Mesothelial cell of epicardium (in vitro differentiated cells): ENCODE data around the gene B3GAT1. TPM values are rescaled to one million over a fixed set of nuclear protein-coding genes. Genes with fewer than 3 reads are reported as not detected.

Experiments used
- DNase-seq, 2 experiments: peaks; one replicate each; pipeline ENCODE4 v3.0.0; 2021; ENCODE audit warnings: low spot score in 2 of 2; ENCODE audit not compliant: unreplicated experiment in 2 of 2
- H3K27ac Mint-ChIP-seq: 2 replicates; pipeline ENCODE4 v1.8.0; 2021; ENCODE audit warnings: mixed read lengths
- H3K27me3 Mint-ChIP-seq: 2 replicates; pipeline ENCODE4 v1.8.0; 2021; ENCODE audit warnings: low read depth, mixed read lengths
- H3K36me3 Mint-ChIP-seq: 2 replicates; pipeline ENCODE4 v1.8.0; 2021; ENCODE audit warnings: mixed read lengths
- H3K4me1 Mint-ChIP-seq: 2 replicates; pipeline ENCODE4 v1.8.0; 2021; ENCODE audit warnings: mixed read lengths
- H3K4me3 Mint-ChIP-seq: 2 replicates; pipeline ENCODE4 v1.8.0; 2021; ENCODE audit warnings: mild to moderate bottlenecking, moderate library complexity, mixed read lengths
- H3K9me3 Mint-ChIP-seq: 2 replicates; pipeline ENCODE4 v1.8.0; 2021; ENCODE audit warnings: mixed read lengths
- CTCF ChIP-seq: fragments of 200-600 bp; sonication (generic); IDR thresholded peaks from one replicate; pipeline ENCODE4 v1.5.0; 2021; ENCODE audit warnings: antibody characterized with exemption; ENCODE audit not compliant: unreplicated experiment
- total RNA-seq: library from RNA; stranded (reverse); gene quantifications from 3 replicates; pipeline ENCODE4 v1.2.1, GENCODE V29; 2021

Gene B3GAT1
- total RNA-seq, 1 donor from 2014 or later: 1.5 TPM

- Mint-ChIP-seq H3K9me3 (peaks cover 10% of the 10 kb centered on the region), H3K27ac (no peak overlapping the region), H3K4me1 (no peaks in the 10 kb centered on the region), H3K36me3 (no peaks in the 10 kb centered on the region), H3K27me3 (peaks cover 47% of the 10 kb centered on the region), H3K4me3 (no peak overlapping the region)
- TF ChIP-seq CTCF: no peak
- no peak for DNase-seq
Observed at GRCh38 chr11:134401825-134402809, 9.9 kb downstream of the B3GAT1 start.

GRCh38 chr11:134399996-134400395 lies 12.0 kb downstream of the B3GAT1 start:
- no peak for TF ChIP-seq CTCF
- H3K9me3 Mint-ChIP-seq: peaks cover 10% of the 10 kb centered on the region

DNA sequence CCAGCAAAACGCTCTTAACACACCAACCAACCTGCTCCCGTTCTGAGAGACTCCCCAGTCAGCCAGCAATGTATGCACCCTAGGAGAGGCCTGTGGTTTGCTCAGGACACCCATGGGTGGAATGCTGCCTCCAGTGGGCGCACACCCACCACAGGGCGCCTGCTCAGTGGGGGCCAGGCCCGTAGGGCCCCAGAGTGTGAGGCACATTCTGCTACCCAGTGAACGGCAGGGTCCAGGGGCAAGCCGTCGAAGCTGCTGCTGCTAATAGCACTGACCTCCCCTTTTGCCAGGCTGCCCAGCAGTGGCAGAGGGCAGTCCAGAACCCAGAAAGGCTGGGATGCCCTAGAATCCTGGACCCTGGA lies 12.8 kb downstream of the B3GAT1 start:
- Mint-ChIP-seq H3K27me3 (peaks cover 38% of the 10 kb centered on the region), H3K36me3 (no peaks in the 10 kb centered on the region)

More at GRCh38 chr11:134399996-134400395, 12.0 kb downstream of the B3GAT1 start:
- H3K36me3 Mint-ChIP-seq: no peaks in the 10 kb centered on the region
- H3K4me1 Mint-ChIP-seq: no peaks in the 10 kb centered on the region
- peaks cover 41% of the 10 kb centered on the region for H3K27me3 Mint-ChIP-seq
- DNase-seq: no peak
- no peak overlapping the region for H3K4me3 Mint-ChIP-seq
- H3K27ac Mint-ChIP-seq: no peak overlapping the region

DNA sequence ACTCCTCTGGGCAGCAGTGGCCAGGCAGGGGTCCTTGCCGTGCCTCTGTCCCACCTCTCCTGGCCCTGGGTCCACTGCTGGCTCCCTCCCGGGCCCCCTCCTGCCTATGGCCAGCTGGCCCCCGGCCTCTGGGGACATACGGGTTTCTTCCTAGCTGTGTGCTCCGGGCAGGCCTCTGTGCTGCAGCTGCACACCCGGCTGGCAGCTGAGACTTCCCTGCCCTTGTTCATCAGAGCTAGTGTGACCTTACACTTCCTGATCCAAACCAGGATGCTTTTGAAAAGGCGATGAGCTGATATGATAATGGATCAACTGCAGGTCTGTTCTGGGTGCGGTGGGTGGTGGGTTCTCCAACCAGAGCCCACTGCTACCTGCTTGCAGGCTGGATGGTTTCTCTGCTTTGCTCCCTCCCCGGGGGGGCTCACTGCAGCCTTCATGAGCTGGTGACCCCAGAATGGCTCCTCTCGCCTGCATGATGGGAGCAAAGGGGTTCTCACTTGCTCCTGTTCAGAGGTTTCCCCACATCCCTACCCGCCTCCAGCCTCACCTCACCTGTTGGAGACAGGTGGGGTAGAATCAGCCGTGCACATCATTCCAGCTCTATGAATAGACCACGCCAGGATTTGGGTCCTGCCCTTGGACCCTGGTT lies 13.3 kb downstream of the B3GAT1 start:
- Mint-ChIP-seq H3K9me3 (peaks cover 10% of the 10 kb centered on the region), H3K27me3 (peaks cover 38% of the 10 kb centered on the region), H3K4me3 (no peak overlapping the region), H3K27ac (no peak overlapping the region), H3K4me1 (no peaks in the 10 kb centered on the region), H3K36me3 (no peaks in the 10 kb centered on the region)
- TF ChIP-seq CTCF: no peak
- no peak for DNase-seq

More for the DNA sequence above, 12.8 kb downstream of the B3GAT1 start:
- peaks cover 10% of the 10 kb centered on the region for H3K9me3 Mint-ChIP-seq
- H3K4me3 Mint-ChIP-seq: no peak overlapping the region
- no peak for TF ChIP-seq CTCF
- H3K4me1 Mint-ChIP-seq: no peaks in the 10 kb centered on the region
- no peak for DNase-seq
- no peak overlapping the region for H3K27ac Mint-ChIP-seq

GRCh38 chr11:134398079-134398444 lies 14.0 kb downstream of the B3GAT1 start:
- Mint-ChIP-seq H3K27ac (no peak overlapping the region), H3K27me3 (peaks cover 33% of the 10 kb centered on the region), H3K4me1 (no peaks in the 10 kb centered on the region), H3K9me3 (peaks cover 10% of the 10 kb centered on the region), H3K36me3 (no peaks in the 10 kb centered on the region), H3K4me3 (no peak overlapping the region)
- DNase-seq: no peak
- TF ChIP-seq CTCF: no peak
